ENCODE measurements around the gene POLR1E.
A peak's percentile ranks its signal among the peaks of the same experiment; 100 is the strongest.
"Not testable (repeated sequence)": the region's sequence is repeated elsewhere in the genome, so short reads cannot be mapped to it uniquely, and the experiment has no call there.

The POLR1E gene

DNA sequence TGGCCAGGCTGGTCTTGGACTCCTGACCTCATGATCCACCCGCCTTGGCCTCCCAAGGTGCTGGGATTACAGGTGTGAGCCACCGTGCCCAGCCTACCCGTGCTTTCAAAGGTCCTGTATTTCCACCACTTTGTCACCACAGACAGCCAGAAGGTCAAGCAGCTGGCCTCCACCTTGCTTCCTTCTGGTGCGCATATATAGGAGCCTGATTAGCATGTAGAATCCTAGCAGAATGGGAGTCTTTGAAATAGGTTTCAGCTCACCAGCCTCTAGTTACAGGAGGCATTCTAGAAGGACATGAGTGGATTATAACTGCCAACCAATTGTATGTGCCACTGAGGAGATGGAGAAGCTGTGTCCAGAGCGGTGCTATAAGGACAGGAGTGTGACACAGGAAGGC is 18.9 kb downstream of the POLR1E start:
- DNase-seq (ENCODE audit: low spot score): no peak

DNA sequence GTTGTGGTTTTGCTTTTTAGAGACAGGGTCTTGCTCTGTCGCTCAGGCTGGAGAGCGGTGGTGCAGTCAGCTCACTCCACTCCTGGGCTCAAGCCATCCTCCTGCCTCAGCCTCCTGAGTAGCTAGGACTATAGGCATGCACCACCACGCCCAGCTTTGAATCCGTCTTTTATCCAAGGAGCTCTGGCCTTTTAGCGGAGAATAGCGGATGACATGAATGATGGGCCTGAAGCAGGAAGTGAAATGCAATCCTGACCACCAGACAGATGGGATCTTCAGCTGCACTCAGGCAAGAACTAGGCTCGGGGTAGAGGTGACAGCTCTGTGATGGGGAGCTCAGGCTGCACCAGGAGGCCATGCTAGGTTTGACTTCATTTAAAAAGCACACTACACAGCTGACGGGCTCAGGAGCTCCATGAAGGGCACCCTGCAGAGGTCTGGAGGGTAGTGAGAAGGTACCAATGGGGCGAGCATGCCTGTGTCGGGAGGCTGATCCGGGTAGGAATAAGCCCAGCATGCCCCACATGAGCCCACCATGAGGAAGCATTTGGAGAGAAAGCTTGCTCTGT is 21.9 kb downstream of the POLR1E start:
- no peak for DNase-seq (ENCODE audit: low spot score)

DNA sequence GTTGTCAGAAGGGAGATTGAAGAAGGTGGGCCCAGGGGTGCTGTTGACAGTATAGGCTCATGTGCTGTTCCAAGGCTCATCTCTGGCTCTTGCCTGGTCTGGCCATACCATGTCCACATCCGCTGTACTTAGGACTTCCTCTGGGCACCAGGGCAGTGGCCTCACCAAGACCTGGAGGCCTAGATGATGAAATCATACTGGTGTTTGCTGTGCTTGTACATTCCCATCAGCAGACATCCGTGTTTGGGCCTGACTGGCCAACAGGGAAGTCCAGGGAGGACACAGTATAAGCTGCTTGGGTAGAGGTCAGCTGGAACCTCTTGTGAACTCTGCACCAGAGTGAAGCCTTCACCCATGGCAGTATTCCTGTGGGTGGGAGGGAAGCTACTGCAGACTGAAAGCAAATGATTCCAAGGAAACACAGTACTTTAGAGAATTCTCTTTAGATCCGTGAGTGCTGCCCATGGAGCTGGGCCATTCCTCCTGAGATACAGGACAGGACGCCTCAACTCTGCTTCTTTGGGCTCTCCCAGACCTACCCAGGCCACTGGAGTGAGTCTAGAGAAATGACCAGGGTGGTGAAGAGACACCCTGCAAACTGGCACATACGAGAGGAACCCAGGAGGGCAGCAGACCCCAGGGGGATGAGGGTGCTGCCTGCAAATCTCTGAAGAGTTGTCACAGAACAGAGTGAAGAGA is 22.5 kb downstream of the POLR1E start:
- DNase-seq (ENCODE audit: low spot score): no peak

DNA sequence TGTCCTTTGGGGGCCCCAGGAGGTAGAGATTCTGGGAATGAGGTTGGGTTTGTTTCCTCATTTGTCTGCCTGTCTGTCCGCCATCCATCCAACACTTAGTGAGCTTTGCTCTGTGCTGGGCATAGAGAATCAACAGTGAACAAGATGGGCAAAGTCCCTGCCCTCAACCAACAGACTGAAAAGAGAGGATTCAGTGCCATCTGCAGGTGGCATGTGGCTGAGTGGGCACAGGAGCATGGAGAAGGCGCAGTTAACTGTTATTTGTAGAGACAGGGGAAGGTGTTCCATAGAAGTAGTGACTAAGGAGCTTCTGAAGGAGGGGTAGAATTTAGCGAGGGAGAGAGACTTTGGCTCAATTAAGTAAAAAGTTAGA is 23.1 kb downstream of the POLR1E start:
- DNase-seq (ENCODE audit: low spot score): no peak

DNA sequence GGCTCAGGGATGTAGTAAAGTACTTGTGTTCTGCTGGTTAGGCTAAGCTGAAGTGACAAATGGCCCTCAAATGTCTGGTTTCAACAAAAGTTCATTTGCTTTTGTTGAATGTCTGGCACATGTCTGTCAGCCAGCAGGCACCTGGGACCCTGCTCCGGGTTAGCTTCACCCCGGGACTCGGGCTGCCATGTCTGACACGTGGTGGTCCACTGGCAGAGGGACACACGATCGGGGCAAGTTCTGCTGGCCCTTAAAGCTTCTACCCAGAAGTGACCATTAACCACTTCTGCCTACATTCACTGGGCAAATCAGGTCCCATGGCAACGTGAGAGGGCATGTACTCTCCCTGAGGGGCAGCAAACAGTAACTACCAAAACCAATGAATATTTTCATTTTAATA is 23.8 kb downstream of the POLR1E start:
- no peak for DNase-seq (ENCODE audit: low spot score)

DNA sequence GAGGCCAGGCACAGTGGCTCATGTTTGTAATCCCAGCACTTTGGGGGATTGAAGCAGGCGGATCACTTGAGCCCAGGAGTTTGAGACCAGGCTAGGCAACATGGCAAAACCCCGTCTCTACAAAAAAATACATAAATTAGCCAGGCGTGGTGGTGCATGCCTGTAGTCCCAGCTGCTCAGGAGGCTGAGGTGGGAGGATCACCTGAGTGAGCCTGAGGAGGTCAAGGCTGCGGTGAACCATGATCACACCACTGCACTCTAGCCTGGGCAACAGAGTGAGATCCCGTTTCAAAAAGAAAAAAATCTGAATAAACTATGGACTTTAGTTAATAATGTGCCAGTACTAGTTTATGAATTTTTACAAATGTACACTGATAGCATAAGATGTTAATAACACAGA is 24.3 kb downstream of the POLR1E start:
- not testable (repeated sequence) for DNase-seq (ENCODE audit: low spot score)

DNA sequence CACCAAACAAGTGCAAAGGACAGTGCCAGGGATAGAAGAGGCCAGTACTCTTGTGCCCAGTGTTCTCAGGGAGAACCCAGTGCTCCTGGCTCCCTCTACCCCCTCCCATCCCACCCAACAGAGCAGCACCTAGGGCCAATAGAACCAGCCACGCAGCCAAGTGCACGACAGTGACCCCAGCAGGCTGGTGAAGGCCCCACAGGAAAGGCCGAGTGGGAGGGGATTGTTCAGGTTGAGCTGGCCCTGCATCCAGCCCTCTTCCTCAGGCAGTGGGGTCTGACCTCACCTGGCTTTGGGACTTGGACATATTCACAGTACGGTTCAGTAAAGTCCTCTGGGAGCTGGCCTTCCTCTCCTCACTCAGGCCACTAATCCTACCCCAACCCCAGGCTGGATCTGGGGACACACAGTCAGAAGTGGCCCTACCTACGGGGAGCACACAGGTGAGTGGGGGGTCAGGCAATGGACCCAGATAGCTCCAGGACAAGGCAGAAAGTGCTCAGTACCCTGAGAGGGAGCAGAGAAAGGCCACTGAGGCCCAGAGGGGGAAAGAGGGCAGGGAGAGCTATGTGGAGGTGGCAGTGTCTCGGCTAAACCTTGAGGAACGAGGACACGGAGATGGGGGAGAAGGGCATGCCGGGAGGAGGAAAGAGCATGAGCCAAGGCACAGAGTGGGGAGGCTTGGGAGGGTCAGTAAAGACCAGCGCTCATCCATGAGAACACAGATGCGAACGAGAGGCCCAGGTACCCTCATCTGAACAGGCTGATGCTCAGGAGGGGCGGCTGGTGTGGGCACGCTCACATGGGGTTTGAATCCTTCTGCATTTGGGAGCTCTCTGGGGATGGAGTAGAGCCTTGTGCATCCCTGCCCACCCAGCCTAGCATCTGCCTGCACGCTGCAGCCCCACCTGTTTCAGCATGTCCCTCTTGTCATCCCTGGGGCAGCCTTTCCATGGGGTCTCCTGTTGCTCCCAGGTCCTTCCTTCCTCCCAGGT is 25.6 kb downstream of the POLR1E start:
- peak; percentile 68 for DNase-seq (ENCODE audit: low spot score)

DNA sequence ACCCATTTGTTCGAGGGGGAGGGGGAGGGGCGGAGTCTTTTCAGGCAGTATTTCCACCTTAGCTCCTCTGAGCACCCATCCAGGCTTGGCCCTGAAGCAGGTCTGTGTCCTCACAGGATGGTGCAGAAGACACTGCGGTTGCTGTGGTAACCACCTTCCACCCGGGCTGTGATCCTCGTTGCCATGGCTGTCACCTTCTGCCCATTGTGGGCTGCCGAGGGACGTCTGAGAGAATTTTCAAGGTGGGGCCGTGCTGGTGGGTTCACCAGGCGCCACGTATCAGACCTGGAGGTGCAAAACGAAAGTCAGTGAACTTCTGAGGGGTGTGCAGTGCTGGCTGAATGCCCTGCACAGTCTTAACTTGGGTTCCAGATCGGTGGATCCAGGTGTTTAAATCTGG is 26.7 kb downstream of the POLR1E start:
- no peak for DNase-seq (ENCODE audit: low spot score)

DNA sequence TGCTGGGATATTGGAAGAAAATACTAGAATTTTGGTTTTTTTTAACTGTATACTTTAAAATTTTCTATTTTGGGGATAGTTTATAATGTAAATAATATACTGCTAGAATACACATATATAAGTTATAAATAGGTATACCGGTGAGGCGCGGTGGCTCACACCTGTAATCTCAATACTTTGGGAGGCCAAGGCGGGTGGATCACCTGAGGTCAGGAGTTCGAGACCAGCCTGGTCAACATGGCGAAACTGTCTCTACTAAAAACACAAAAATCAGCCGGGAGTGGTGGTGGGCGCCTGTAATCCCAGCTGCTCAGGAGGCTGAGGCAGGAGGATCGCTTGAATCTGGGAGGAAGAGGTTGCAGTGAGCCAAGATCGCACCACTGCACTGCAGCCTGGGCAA is 28.7 kb downstream of the POLR1E start:
- DNase-seq (ENCODE audit: low spot score): not testable (repeated sequence)

DNA sequence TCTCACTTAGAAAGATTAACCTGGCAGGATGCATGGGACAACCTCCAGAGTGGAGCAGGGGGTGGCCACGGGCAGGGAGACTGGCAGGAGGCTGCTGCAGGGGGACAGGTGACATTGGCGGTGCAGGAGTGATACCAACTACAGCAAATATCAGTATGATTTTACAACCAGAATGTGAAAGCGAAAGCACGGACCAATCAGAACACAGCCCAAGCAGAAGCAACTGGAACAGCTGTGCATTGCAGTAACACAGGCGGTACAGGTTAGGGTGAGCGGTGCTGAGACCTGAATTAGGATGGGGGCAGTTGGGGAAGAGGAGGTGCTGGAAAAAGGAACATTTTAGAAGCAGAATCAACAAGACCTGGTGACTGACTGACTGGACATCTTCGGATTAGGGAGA is 29.3 kb downstream of the POLR1E start:
- no peak for DNase-seq (ENCODE audit: low spot score)

DNA sequence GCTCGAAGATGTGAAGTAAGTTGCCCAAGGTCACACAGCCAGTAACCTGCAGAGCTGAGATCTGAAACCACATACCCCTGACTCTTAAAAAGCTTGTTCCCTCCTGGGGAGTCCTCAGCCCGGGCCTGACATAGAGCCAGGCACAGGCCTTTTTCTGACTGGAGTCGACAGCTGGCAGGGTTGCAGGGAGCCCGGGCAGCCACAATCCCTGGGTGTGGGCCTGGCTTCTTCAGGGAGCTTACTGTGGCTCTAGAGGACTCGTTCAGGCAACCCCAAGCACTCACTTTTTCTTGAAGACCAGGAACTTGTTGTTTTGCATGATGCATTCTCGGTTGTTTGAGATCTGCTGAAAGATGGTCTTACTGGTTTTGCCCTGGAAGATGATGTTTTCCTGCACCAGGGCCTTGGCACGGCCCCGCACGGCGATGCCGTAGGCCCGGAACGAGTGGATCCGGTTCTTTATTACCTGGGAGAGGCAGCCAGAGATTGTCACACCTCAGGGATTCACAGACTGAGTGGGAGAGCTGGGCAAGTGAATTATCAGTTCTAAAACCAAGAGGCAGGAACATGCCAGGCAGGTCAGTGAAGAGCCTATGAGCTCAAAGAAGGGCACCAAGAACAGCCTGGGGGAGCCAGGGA is 30.0 kb downstream of the POLR1E start:
- no peak for DNase-seq (ENCODE audit: low spot score)

DNA sequence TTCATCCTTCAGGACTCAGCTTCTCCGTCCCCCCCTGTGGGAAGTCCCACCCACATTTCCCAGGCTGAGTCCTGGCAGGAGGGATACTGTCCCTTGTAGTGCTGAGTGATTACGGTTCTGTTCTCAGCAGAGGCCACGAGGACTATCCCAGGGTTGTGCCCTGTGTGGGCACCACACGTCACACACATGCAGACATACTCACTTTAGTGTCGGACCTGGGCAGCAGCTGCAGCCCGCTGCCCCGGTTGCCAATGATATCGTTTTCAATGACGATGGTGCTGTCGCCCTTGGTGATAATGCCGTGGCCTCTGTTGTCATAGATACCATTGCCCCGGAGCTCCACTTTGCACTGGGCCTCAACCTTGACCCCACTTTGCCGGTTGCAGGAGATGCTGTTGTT is 32.2 kb downstream of the POLR1E start:
- no peak for DNase-seq (ENCODE audit: low spot score)

DNA sequence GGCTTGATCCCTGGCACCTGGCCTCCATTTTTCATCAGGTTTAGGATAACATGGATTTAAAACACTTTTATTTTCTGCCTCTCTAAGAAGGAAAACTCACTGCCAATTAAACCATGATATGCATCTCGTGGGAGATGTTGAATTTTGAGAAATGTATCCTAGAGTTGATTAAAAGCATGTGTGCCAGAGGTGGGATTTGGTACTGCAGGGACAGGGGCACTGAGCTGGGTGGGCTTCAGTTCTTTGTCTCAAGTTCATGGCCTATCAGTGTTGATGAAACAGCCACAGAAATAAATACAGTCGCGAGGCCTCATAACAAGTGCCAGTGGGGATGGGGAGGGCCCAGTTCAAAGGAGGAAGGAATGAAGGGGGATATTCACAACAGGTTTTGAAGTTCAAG is 34.9 kb downstream of the POLR1E start:
- DNase-seq (ENCODE audit: low spot score): no peak

DNA sequence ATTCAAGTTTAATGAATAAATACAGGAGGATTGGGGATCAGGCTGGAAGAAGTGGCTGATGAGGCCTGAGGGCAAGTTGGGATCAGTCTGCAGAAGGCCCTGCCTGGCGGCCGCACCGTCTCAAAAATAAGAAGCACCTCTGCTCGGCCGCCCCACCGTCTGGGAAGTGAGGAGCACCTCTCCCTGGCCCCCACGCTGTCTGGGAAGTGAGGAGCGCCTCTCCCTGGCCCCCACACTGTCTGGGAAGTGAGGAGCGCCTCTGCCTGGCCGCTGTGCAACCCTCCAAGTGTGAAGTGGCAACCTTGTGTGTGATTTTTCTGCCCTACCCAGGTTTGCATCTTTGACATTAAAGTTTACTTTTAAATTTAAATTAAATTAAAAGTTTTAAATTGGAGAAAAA is 35.4 kb downstream of the POLR1E start:
- no peak for DNase-seq (ENCODE audit: low spot score)

DNA sequence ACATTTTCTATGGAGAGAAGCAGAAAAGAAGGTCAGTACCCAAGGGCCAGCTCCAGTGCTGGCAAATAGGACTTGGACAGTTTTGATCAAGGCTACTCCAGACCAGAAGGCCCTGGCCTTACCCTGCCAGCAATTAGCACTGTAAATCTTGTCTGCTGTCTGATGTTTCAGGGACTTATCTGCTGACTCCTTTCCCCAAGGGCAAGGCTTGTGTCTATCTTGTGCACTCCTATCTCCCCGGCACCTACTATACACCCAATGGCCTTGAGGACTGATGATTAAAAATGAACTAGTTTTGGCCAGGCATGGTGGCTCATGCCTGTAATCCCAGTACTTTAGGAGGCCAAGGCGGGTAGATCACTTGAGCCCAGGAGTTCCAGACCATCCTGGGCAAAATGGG is 37.2 kb downstream of the POLR1E start:
- DNase-seq (ENCODE audit: low spot score): no peak

DNA sequence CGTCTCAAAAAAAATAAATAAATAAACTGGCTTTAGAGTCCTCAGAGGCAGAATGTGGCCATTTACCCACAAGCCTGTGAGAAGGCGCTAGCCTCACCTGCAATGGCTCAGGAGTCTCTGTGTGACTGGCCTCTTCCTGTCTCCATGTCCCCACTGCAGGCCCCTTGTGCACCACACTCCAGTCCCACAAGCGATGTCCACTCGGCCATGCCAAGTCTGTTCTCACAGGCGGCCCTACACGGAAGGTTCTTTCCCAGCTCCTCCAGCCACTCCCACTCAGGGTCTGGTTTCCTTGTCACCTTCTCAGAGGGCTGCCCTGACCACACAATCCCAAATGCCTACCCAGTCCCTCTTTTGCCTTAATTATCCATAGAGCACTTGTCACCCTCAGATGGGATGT is 38.2 kb downstream of the POLR1E start:
- DNase-seq (ENCODE audit: low spot score): no peak

DNA sequence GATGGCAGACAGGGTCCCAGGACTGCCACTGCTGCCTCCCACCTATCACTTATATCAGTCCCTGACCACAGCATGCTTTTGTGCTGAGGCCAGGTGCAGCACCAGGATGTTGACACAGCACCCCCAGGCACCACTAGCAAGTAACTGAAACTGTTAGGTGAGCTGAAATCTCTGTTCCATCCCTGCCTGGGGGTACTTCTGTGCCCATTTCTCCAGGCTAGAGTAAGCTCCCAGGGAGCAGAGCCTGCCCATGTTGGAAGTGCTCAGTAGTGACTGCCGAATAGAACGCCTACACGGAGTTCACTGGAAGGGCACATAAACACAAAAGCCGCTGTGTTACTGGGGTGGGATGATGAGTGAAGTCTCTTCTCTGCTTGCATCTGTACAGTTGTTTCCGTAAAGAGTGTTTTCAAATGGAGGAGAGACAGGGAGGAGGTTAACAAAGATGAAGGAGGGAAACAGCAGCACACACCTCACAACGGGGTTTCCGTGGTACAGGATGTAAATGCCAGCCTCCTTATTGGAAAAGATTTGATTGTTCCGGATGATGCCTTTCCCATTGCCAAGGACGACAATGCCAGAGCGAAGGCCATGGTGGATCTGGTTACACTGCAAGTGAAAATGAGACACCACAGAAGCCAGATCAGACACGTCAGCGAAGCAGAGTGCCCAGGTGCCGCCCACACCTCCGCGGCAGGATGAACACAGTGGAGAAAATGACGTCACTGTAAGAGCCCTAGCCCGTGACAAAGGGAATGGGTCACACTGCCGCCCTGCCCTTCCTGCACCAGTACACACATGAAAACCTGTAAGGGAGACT is 43.1 kb downstream of the POLR1E start:
- DNase-seq (ENCODE audit: low spot score): no peak

DNA sequence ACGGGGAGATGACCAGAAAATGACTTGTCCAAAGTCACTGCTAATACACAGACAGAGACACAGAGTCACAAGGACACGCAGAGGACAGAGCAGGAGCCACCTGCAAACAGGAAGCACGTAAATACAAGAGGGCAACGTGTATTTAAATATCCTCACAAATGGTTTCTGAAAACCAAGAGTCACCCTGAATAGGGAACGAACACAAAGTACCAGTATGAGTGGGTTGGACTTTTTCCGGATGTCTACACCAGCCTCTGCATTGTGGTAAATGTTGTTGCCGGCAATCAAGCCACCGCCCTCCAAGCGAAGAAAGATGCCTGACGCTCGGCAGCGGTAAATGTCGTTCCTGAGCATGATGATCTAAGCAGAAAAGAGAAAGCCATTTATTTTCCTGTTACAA is 46.0 kb downstream of the POLR1E start:
- DNase-seq (ENCODE audit: low spot score): no peak

DNA sequence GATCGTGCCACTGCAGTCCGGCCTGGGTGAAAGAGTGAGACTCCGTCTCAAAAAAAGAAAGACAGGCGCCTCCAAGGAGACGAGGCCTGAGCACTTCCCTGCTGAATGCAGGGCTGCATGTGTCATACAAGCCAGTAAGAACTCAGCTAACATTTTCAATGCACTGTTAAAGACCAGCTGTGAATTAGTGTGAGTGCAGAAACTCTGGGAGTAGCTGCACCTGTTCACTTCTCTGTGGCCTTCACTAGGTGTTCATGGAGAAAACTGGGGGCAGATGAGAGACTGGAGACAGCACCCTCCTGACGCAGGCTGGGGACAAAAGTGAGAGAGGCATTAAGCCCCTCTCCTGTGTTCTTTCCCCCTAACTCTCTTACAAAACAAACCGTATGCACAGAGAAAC is 48.7 kb downstream of the POLR1E start:
- DNase-seq (ENCODE audit: low spot score): no peak

DNA sequence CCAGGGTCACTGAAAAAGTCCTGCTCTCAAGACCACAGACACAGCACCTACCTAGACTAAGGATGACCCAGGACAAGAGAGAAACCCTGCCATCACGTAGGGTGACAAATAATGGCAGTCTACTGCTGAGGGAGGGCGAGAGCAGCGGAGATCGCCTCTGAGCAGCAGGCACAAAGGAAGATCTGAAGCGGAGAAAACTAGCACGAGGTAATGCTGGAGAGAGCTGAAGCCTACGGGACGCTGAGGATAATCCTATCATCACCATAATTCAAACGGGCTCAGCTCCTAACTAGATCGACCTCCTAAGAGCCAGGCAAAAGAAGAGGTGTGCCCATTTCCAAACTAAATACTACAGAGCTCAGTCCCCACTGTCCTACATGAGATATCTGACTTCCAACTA is 49.2 kb downstream of the POLR1E start:
- peak; percentile 60 for DNase-seq (ENCODE audit: low spot score)

DNA sequence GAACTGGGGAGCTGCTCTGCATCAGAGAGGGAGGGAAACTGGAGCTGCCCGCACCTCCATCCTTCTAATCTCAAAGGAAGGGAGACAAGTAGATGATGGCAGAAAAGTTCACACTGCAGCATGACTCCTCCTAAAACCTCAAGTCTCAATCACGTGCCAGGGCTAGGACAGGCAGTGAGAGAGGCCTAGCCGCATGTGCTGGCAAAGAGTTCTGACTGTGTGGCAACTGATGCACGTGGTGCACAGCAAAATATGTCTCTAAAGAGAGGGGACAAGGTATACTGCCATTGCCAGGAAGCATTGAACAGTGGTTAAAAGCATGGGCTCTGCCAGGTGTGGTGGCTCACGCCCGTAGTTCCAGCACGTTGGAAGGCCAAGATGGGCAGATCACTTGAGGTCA is 52.4 kb downstream of the POLR1E start:
- DNase-seq (ENCODE audit: low spot score): no peak

DNA sequence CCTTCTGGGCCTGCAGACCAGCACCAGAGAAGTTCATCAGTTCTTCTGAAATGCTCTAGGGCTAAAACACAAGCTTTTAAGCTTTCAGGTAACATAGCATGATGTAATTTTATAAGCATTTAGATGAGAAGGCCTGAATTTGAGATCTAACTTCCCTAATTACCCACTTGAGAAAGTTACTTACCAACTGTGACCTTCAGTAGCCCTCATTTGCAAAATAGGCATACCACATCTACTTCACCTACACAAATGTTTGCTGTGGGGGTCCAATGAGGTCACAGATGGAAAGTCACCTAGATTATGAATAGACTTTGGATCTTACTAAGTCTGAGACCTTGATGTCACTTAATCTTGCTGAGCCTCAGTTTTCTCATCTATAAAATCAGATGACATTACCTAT is 53.9 kb downstream of the POLR1E start:
- no peak for DNase-seq (ENCODE audit: low spot score)

Data from D341Med (cell line).